22Rv1 (cell line): ENCODE measurements around the gene RPL22.

Source experiments
- CTCF ChIP-seq: fragments of 450-650 bp; IDR thresholded peaks from 2 replicates; pipeline ENCODE4 v1.5.1; 2017; ENCODE audit warnings: mild to moderate bottlenecking
- ZFX ChIP-seq: fragments of 450-650 bp; IDR thresholded peaks from 2 replicates; pipeline ENCODE4 v1.6.1; 2017; ENCODE audit warnings: antibody characterized with exemption, borderline replicate concordance

- TF ChIP-seq CTCF (no peak), ZFX (no peak)
Measured at GRCh38 chr1:6248161-6248776, 48.9 kb upstream of the RPL22 start.
